ENCODE data around the gene PLGRKT. TPM values are rescaled to one million over a fixed set of nuclear protein-coding genes. Genes with fewer than 3 reads are reported as not detected.

The PLGRKT gene
- polyA plus RNA-seq, 1 donor from 2014 or later = 80.0 TPM

DNA sequence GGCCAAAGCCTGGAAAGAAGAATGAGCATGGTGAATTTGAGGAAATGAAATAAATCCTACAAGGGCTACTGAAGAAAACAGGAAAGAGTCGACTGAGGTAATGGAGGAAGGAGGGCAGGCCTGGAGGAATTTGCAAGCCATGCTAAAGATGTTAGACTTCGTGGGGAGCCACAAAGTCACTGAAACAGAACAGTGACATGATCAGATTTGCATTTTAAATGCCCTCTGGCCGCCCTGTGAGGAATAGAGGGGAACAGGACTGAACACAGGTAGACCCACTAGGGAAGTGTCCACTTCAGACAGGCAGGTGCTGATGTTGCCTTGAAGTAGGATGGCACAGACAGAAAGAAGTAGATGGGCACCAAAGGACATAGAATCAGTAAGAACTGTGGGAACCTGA is 55.2 kb downstream of the PLGRKT start:
- no peak overlapping the region for H3K4me3 ChIP-seq (ENCODE audit: low read length)
- H3K9me2 ChIP-seq (ENCODE audit: insufficient read depth, low read length) = no peaks in the 10 kb centered on the region
- H3K9me3 ChIP-seq (ENCODE audit: low read length) = no peaks in the 10 kb centered on the region
- no peak for TF ChIP-seq RAD21 (conservative IDR thresholded peaks at IDR 0.05)
- TF ChIP-seq, protein P1, sequence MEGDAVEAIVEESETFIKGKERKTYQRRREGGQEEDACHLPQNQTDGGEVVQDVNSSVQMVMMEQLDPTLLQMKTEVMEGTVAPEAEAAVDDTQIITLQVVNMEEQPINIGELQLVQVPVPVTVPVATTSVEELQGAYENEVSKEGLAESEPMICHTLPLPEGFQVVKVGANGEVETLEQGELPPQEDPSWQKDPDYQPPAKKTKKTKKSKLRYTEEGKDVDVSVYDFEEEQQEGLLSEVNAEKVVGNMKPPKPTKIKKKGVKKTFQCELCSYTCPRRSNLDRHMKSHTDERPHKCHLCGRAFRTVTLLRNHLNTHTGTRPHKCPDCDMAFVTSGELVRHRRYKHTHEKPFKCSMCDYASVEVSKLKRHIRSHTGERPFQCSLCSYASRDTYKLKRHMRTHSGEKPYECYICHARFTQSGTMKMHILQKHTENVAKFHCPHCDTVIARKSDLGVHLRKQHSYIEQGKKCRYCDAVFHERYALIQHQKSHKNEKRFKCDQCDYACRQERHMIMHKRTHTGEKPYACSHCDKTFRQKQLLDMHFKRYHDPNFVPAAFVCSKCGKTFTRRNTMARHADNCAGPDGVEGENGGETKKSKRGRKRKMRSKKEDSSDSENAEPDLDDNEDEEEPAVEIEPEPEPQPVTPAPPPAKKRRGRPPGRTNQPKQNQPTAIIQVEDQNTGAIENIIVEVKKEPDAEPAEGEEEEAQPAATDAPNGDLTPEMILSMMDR (IDR thresholded peaks at IDR 0.05; ENCODE audit: poor library complexity, severe bottlenecking) = no peak
- no peak for TF ChIP-seq EZH2 (IDR thresholded peaks at IDR 0.05; ENCODE audit: borderline replicate concordance, insufficient read depth, low read length, poor library complexity, severe bottlenecking)
- TF ChIP-seq TAF1 (IDR thresholded peaks at IDR 0.05; ENCODE audit: low read depth) = no peak
- no peak for TF ChIP-seq SMC3 (conservative IDR thresholded peaks at IDR 0.05; ENCODE audit: poor library complexity)
- TF ChIP-seq, protein P2, sequence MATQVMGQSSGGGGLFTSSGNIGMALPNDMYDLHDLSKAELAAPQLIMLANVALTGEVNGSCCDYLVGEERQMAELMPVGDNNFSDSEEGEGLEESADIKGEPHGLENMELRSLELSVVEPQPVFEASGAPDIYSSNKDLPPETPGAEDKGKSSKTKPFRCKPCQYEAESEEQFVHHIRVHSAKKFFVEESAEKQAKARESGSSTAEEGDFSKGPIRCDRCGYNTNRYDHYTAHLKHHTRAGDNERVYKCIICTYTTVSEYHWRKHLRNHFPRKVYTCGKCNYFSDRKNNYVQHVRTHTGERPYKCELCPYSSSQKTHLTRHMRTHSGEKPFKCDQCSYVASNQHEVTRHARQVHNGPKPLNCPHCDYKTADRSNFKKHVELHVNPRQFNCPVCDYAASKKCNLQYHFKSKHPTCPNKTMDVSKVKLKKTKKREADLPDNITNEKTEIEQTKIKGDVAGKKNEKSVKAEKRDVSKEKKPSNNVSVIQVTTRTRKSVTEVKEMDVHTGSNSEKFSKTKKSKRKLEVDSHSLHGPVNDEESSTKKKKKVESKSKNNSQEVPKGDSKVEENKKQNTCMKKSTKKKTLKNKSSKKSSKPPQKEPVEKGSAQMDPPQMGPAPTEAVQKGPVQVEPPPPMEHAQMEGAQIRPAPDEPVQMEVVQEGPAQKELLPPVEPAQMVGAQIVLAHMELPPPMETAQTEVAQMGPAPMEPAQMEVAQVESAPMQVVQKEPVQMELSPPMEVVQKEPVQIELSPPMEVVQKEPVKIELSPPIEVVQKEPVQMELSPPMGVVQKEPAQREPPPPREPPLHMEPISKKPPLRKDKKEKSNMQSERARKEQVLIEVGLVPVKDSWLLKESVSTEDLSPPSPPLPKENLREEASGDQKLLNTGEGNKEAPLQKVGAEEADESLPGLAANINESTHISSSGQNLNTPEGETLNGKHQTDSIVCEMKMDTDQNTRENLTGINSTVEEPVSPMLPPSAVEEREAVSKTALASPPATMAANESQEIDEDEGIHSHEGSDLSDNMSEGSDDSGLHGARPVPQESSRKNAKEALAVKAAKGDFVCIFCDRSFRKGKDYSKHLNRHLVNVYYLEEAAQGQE (IDR thresholded peaks at IDR 0.05; ENCODE audit: borderline replicate concordance) = no peak
- no peak for TF ChIP-seq EP300 (conservative IDR thresholded peaks at IDR 0.05; ENCODE audit: poor library complexity, severe bottlenecking)
- no peak for TF ChIP-seq POLR2AphosphoS5 (IDR thresholded peaks at IDR 0.05)
- TF ChIP-seq MXI1 (conservative IDR thresholded peaks at IDR 0.05; ENCODE audit: poor library complexity, severe bottlenecking) = no peak
- no peaks in the 10 kb centered on the region for H3K79me2 ChIP-seq (replicated peaks; ENCODE audit: insufficient read depth, low read length)
- H3K4me2 ChIP-seq (ENCODE audit: low read length) = no peak overlapping the region
- H3K36me3 ChIP-seq (ENCODE audit: insufficient read depth, low read length) = no peaks in the 10 kb centered on the region
- no peaks in the 10 kb centered on the region for H4K20me1 ChIP-seq (ENCODE audit: insufficient read depth)
- H3K27me3 ChIP-seq (ENCODE audit: insufficient read depth, low read depth, low read length) = no peaks in the 10 kb centered on the region
- H3K27ac ChIP-seq (ENCODE audit: low read length) = no peak overlapping the region
- H3F3A ChIP-seq (ENCODE audit: insufficient read depth, low read length, poor library complexity, severe bottlenecking) = no peaks in the 10 kb centered on the region
- no peak overlapping the region for H2AFZ ChIP-seq (ENCODE audit: low read depth, low read length)
- H3K9ac ChIP-seq (ENCODE audit: low read length) = no peak overlapping the region

DNA sequence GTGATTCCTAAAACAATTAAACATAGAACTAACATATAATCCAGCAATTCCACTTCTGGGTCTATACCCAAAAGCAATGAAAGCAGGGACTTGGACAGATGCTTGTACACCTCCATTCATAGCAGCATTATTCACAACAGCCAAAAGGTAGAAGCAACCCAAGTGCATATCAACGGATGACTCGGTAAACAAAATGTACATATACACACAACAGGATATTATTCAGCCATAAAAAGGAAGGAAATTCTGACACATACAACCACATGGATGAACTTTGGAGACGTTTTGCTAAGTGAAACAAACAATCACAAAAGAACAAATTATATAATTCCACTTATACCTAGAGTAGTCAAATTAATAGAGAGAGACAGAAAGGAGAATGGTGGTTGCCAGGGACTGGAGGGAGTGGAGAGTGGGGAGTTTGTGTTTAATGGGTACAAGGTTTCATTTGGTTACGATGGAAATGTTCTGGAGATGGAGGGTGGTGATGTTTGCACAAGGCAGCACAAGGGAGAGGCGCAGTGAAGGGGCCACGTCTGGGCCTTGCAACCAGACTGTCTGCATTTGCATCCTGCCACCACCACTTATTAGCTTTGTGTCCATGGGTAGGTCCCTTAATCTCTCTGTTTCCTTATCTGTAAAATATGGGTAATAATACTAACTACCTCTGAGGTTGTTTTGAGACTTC is 61.8 kb downstream of the PLGRKT start:
- Histone ChIP-seq H3K9me2 (ENCODE audit: insufficient read depth, low read length) (no peaks in the 10 kb centered on the region), H3K27me3 (ENCODE audit: insufficient read depth, low read depth, low read length) (no peaks in the 10 kb centered on the region), H3F3A (ENCODE audit: insufficient read depth, low read length, poor library complexity, severe bottlenecking) (no peaks in the 10 kb centered on the region), H4K20me1 (ENCODE audit: insufficient read depth) (no peaks in the 10 kb centered on the region), H3K4me3 (ENCODE audit: low read length) (no peak overlapping the region), H3K9me3 (ENCODE audit: low read length) (no peaks in the 10 kb centered on the region), H3K36me3 (ENCODE audit: insufficient read depth, low read length) (no peaks in the 10 kb centered on the region), H3K9ac (ENCODE audit: low read length) (no peak overlapping the region), H3K79me2 (replicated peaks; ENCODE audit: insufficient read depth, low read length) (no peaks in the 10 kb centered on the region), H2AFZ (ENCODE audit: low read depth, low read length) (no peak overlapping the region), H3K4me2 (ENCODE audit: low read length) (no peak overlapping the region), H3K27ac (ENCODE audit: low read length) (no peak overlapping the region)
- TF ChIP-seq RAD21 (conservative IDR thresholded peaks at IDR 0.05) (no peak), TAF1 (IDR thresholded peaks at IDR 0.05; ENCODE audit: low read depth) (no peak), MXI1 (conservative IDR thresholded peaks at IDR 0.05; ENCODE audit: poor library complexity, severe bottlenecking) (no peak), EZH2 (IDR thresholded peaks at IDR 0.05; ENCODE audit: borderline replicate concordance, insufficient read depth, low read length, poor library complexity, severe bottlenecking) (no peak), EP300 (conservative IDR thresholded peaks at IDR 0.05; ENCODE audit: poor library complexity, severe bottlenecking) (no peak), POLR2AphosphoS5 (IDR thresholded peaks at IDR 0.05) (no peak), SMC3 (conservative IDR thresholded peaks at IDR 0.05; ENCODE audit: poor library complexity) (no peak)
- TF ChIP-seq, protein P1 (IDR thresholded peaks at IDR 0.05; ENCODE audit: poor library complexity, severe bottlenecking) = no peak
